ENCODE results near the gene PTPA. TPM values are rescaled to one million over a fixed set of nuclear protein-coding genes. Genes with fewer than 3 reads are reported as not detected.
"Not testable (repeated sequence)": the region's sequence is repeated elsewhere in the genome, so short reads cannot be mapped to it uniquely, and the experiment has no call there.

PTPA gene
- total RNA-seq, 6 donors from 2014 or later = 48.2 to 130 (median 67.2) TPM

DNA sequence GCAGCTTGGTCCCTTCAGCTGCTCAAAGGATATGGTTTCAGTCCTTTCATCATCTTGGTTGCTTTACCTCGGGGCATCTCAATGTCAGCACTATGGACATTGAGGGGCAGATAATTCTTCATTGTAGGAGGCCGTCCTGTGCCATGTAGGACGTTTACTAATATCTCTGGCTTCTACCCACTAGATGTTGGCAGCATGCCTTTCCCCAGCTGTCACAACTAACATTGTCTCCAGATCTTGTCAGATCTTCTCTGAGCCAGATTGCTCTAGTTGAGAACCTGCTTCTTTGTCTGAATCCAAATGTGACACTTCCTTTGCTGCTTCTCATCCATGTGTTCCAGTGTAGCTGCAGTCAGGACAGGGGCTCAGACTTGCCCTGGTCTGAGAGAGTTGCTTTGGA is 10.3 kb downstream of the PTPA start:
- TF ChIP-seq POLR2AphosphoS5 (IDR thresholded peaks at IDR 0.05) (no peak), EP300 (IDR thresholded peaks at IDR 0.05) (no peak), POLR2A (IDR thresholded peaks at IDR 0.05) (no peak)
- TF ChIP-seq, protein P1, sequence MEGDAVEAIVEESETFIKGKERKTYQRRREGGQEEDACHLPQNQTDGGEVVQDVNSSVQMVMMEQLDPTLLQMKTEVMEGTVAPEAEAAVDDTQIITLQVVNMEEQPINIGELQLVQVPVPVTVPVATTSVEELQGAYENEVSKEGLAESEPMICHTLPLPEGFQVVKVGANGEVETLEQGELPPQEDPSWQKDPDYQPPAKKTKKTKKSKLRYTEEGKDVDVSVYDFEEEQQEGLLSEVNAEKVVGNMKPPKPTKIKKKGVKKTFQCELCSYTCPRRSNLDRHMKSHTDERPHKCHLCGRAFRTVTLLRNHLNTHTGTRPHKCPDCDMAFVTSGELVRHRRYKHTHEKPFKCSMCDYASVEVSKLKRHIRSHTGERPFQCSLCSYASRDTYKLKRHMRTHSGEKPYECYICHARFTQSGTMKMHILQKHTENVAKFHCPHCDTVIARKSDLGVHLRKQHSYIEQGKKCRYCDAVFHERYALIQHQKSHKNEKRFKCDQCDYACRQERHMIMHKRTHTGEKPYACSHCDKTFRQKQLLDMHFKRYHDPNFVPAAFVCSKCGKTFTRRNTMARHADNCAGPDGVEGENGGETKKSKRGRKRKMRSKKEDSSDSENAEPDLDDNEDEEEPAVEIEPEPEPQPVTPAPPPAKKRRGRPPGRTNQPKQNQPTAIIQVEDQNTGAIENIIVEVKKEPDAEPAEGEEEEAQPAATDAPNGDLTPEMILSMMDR (IDR thresholded peaks at IDR 0.05) = no peak
- no peak for ATAC-seq (ENCODE audit: low FRiP score in 2 of 2)
- Histone ChIP-seq H3K9me3 (no peaks in the 10 kb centered on the region), H3K4me1 (peaks cover 0 to 2% (median under 1%) of the 10 kb centered on the region in 4 donors), H3K36me3 (peaks cover 0 to 58% (median 41%) of the 10 kb centered on the region in 4 donors), H3K27me3 (no peaks in the 10 kb centered on the region), H3K27ac (no peak overlapping the region), H3K4me3 (no peak overlapping the region)
- no peak for DNase-seq
- WGBS, 2 donors = 75 to 81% methylated on average over 3 of the region's 3 CpGs

DNA sequence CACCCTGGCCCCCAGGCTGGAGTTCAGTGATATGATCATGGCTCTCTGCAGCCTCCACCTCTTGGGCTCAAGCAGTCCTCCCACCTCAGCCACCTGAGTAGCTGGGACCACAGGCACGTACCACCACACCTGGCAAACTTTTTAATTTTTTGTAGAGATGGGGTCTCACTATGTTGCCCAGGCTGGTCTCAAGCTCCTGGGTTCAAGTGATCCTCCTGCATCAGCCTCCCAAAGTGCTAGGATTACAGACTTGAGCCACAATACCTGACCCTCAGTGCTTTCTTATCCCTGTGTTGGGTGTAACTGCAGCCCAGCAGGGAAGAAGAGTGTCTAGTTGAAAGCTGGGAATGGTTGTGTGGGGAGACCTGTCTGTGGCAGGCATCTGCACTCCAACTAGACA is 10.9 kb downstream of the PTPA start:
- Histone ChIP-seq H3K4me1 (peaks cover 0 to 7% (median 5%) of the 10 kb centered on the region in 4 donors), H3K9me3 (no peaks in the 10 kb centered on the region), H3K27me3 (no peaks in the 10 kb centered on the region), H3K27ac (no peak overlapping the region), H3K36me3 (peaks cover 0 to 62% (median 45%) of the 10 kb centered on the region in 4 donors), H3K4me3 (no peak overlapping the region)
- ATAC-seq (ENCODE audit: low FRiP score in 2 of 2) (no peak), DNase-seq (no peak)
- WGBS, 2 donors = 100% methylated on average over 1 of the region's 1 CpG
- no peak for TF ChIP-seq EP300 (IDR thresholded peaks at IDR 0.05)
- no peak for TF ChIP-seq POLR2A (IDR thresholded peaks at IDR 0.05)
- TF ChIP-seq, protein P1 (IDR thresholded peaks at IDR 0.05) = no peak
- TF ChIP-seq POLR2AphosphoS5 (IDR thresholded peaks at IDR 0.05) = no peak

DNA sequence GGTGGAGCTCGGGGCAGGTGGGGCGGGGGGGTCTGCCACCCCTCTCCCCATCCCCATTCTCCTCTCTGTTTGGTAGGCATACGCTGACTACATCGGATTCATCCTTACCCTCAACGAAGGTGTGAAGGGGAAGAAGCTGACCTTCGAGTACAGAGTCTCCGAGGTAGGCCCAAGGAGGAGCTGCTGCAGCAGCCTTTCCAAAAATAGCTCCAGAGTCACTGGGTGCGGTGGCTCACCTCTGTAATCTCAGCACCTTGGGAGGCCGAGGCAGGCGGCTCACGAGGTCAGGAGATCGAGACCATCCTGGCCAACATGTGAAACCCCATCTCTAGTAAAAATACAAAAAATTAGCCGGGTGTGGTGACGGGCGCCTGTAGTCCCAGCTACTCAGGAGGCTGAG is 11.8 kb downstream of the PTPA start:
- peaks cover 0 to 65% (median 45%) of the 10 kb centered on the region in 4 donors for H3K36me3 ChIP-seq
- H3K9me3 ChIP-seq; DNase-seq; H3K4me1 ChIP-seq; H3K4me3 ChIP-seq; H3K27ac ChIP-seq; ATAC-seq (ENCODE audit: low FRiP score in 2 of 2); H3K27me3 ChIP-seq: not testable (repeated sequence)
- WGBS, 2 donors = 89 to 98% methylated on average over 7 to 15 of the region's 15 CpGs

DNA sequence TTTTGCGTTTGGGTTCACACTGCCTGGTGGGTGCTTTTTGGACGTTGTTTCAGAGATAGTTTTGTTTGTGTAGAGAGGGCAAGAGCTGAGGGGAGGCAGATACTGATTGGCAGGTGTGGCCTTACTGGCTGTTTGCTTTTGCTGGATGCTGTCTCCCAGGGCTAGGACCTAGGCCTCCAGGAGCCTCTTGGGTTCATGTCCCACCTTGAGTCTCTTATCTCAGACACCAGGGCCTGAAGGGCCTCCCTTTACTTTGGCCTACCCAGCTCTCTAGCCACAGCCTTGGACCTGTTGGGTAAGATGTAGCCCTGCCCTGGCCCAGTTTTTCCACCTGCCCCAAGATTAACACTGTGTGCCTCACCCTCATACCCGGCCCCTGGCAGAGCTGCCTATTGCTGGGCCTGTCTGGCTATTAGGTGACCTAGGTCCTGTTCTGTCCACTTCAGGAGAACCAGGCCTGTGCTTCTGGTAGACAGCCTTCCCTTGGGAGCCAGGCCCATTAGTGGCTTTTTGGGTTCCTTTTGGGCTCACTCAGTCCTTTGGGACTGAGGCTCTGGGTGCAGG is 13.4 kb downstream of the PTPA start:
- peak in 1 of 2 donors; percentile 32 for ATAC-seq (ENCODE audit: low FRiP score in 2 of 2)
- 78 to 96% methylated on average over 3 of the region's 3 CpGs for WGBS, 2 donors
- Histone ChIP-seq H3K4me1 (peaks cover 0 to 10% (median 8%) of the 10 kb centered on the region in 4 donors), H3K27ac (no peak overlapping the region), H3K36me3 (peaks cover 0 to 74% (median 53%) of the 10 kb centered on the region in 4 donors), H3K9me3 (no peaks in the 10 kb centered on the region), H3K4me3 (no peak overlapping the region), H3K27me3 (no peaks in the 10 kb centered on the region)
- no peak for TF ChIP-seq EP300 (IDR thresholded peaks at IDR 0.05)
- no peak for TF ChIP-seq POLR2A (IDR thresholded peaks at IDR 0.05)
- TF ChIP-seq, protein P1 (IDR thresholded peaks at IDR 0.05) = no peak
- no peak for TF ChIP-seq POLR2AphosphoS5 (IDR thresholded peaks at IDR 0.05)
- no peak for DNase-seq

DNA sequence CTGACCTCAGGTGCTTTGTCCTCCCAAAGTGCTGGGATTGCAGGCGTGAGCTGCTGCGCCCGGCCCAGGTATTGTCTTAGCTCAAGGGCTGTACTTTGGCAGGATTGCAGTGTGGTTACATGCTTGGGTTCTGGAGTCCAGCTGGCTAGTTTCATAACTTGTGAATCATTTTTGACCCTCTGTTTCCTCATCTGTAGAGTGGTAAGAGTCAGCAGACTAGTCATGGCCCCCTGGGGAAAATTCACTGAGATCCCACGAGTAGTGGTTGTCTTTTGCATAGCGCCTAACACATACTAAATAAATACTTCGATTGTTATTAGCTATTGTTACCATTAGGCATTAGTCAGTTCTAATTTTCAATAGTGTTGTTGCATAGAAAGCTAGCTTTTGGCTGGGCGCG is 14.3 kb downstream of the PTPA start:
- no peak overlapping the region for H3K27ac ChIP-seq
- WGBS, 2 donors = 87 to 94% methylated on average over 8 of the region's 8 CpGs
- H3K27me3 ChIP-seq = no peaks in the 10 kb centered on the region
- peak in 1 of 2 donors; percentile 70 for ATAC-seq (ENCODE audit: low FRiP score in 2 of 2)
- no peaks in the 10 kb centered on the region for H3K9me3 ChIP-seq
- H3K36me3 ChIP-seq = peaks cover 5 to 82% (median 56%) of the 10 kb centered on the region in 4 donors
- H3K4me3 ChIP-seq = no peak overlapping the region
- no peak for TF ChIP-seq POLR2A (IDR thresholded peaks at IDR 0.05)
- TF ChIP-seq EP300 (IDR thresholded peaks at IDR 0.05) = no peak
- TF ChIP-seq, protein P1 (IDR thresholded peaks at IDR 0.05) = no peak
- TF ChIP-seq POLR2AphosphoS5 (IDR thresholded peaks at IDR 0.05) = no peak
- H3K4me1 ChIP-seq = peaks cover 0 to 10% (median 8%) of the 10 kb centered on the region in 4 donors
- DNase-seq = no peak
